ENCODE data around the gene ACOX3.
A peak's percentile ranks its signal among the peaks of the same experiment; 100 is the strongest.
"Not testable (repeated sequence)": the region's sequence is repeated elsewhere in the genome, so short reads cannot be mapped to it uniquely, and the experiment has no call there.

ACOX3 gene

DNA sequence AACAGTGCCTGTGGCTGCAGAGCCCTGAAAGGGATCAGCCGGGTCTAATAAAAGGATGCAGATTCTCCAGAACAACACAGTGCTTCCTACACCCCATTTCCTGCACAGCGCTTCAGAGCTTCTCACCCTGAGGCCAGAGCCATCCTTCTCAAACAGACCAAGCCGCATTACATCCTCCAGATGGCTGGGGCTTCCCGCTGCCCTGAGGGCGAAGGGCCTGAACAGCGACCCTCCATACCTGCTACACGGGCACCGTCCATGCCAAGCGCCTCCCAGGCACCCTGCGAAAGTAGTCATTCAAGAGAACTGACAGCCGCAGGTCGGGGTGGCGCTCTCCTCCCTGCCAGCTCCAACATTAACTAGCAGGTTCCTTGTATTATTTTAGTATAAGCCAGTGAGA lies 36.5 kb downstream of the ACOX3 start:
- DNase-seq: no peak

DNA sequence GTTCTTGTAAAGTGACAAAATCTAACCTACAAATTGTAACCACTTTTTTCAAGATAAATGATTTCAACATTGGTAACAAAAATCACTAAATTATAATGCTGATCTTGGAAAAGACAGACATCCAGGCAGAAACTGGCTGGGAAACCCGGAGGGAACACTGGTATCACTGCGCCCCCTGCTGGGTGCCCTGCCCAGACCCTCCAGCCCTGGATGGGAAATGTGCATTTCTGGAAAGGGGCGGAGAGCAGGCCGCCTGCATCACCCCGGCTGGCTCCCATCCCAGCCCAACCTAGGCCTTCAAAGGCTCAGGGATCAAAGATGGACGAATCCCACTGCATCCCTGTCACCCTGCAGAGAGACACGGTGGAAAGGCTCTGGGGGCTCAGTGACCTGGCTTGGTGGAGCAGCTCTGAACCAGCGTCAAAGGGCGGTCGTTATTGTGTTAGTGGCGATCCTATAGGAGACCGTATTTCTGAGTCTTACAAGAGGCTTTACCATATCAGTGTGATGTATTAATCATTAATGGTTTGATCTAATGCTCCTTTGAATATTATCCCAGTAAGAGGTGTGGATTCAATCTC lies 37.3 kb downstream of the ACOX3 start:
- peak; percentile 33 for DNase-seq

DNA sequence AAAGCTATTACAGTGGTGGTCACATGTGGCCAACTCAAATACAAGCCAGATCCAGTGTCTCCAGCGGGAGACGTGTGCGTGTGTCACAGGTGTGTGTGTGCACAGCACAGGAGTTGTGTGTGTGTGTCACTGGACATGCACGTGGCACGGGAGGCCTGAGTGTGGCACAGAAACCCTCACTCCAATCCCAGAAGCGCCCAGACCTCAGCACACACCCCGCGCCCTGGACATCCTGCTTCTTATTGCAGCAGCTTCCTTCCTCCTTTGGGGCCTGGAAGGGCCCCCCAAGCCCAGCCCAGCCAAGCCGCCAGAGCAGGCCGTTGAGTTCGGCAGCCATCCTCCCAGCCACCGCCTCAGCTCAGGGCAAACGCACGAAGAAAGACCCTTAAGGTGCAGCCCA lies 37.9 kb downstream of the ACOX3 start:
- no peak for DNase-seq

DNA sequence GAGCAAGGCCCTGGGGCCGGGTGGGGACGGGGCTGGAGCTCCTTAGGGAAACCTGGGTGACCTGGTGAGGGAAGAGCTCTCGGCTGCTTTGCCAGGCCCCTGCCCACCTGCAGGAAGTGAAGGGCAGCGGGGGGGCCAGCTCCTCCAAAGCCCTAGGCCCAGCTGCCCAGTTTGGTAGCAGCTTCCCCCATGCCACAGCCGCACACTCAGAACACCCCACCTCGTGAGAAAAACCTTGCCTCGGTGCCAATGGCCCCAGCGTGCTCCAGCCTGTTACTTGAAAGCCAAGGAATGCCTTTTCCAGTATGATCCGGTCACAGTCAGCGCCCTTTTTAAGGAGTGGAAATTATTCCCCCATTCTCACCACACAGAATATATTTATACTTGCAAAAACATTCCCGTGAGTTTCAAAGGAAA lies 38.3 kb downstream of the ACOX3 start:
- DNase-seq: no peak

DNA sequence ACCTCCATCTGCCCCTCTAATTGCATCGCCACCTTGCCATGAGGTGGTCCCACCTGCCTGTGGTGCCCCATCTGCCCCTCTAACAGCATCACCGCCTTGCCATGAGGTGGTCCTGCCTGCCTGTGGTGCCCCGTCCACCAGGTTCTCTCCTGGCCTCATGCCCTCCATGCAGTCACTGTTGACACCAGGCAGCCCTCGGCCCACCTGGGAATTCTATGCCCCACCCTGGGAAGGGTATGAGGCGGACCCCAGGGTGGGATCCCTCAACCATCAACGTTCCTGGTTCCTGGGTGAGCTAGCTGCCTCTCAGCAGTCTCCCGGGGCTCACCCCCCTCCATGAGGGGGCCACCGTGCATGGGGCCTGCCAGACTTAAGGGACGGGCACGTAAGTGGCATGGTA lies 38.9 kb downstream of the ACOX3 start:
- DNase-seq: no peak

DNA sequence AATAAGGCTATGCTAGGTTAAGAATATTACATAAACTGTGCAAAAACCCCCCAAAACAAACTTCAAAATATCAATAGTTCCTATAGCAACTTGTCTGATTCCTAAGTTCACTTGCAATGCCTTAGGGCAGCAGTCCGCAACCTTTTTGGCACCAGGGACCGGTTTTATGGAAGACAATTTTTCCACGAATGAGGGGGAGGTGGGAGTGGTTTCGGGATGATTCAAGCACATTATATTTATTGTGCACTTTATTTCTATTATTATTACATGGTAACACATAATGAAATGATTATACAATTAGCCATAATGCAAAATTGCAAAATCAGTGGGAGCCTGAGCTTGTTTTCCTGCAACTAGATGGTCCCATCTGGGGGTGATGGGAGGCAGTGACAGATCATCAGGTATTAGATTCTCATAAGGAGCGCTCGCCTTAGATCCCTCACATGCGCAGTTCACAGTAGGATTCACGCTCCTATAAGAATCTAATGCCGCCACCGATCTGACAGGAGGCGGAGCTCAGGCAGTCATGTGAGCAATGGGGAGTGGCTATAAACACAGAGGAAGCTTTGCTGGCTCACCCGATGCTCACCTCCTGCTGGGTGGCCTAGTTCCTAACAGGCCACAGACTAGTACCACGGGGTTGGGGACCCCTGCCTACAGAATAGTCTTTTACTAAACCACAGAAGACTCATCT lies 39.7 kb downstream of the ACOX3 start:
- no peak for DNase-seq

DNA sequence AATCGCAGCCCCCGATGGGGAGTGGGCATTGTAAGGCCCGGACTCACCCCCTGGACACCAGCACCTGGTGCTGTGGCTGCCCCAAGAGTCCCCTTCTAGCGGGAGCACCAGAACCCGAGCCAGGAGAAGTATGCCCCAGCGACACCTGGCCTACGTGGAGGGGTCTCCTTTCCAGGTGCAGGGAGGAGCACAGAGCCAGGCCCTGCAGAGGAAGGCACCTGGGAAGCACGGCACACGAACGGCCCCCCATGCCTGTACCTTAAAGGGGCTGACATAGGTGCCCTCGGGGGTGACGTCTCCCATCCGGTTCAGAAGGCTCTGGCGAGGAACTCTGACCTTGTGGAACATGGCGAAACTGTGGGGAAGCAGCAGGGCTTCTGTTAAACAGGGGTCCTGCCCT lies 41.2 kb downstream of the ACOX3 start:
- no peak for DNase-seq

DNA sequence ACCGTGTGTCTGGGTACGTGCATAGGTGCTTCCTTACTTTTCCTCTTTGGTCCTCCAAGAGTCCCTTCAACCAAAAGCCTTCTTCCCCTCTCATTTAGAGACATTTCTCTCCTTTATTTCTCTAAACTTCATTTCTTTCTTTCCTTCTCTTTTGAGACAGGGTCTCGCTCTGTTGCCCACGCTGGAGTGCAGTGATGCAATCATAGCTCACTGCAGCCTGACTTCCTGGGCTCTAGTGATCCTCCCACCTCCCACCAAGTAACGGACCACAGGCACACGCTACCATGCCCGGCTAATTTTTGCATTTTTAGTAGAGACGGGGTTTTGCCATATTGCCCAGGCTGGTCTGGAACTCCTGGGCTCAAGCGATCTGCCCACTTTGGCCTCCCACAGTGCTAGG lies 42.2 kb downstream of the ACOX3 start:
- no peak for DNase-seq

DNA sequence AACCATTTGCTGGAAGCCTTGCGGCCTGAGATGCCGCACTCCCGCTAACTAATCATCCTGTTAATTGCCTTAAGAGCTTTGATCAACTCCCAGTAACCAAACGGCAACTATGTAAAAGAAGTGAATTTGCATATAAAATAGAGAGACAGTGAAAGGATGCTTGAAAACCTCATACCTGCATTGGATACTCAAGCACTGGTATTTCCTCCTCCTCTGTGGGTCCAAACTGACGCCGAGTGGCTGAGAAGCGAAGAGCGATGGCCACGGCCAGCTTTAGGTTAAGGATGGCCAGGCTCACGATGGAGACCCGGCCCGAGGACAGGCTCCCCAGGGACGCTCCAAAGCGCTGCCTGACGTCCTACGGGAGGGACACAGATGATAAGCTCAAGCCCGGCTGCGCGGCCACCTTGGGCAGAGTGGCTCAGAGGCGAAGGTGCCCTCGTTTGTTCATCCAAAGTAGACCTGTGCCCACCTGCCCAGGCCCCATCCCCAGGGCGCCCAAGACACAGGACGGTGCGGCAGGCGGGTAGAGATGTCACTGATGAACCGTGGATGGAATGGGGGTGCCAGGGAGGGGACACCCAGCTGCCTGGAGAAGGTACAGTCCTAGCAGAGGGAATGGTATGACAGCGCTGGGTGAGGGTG lies 43.6 kb downstream of the ACOX3 start:
- no peak for DNase-seq

DNA sequence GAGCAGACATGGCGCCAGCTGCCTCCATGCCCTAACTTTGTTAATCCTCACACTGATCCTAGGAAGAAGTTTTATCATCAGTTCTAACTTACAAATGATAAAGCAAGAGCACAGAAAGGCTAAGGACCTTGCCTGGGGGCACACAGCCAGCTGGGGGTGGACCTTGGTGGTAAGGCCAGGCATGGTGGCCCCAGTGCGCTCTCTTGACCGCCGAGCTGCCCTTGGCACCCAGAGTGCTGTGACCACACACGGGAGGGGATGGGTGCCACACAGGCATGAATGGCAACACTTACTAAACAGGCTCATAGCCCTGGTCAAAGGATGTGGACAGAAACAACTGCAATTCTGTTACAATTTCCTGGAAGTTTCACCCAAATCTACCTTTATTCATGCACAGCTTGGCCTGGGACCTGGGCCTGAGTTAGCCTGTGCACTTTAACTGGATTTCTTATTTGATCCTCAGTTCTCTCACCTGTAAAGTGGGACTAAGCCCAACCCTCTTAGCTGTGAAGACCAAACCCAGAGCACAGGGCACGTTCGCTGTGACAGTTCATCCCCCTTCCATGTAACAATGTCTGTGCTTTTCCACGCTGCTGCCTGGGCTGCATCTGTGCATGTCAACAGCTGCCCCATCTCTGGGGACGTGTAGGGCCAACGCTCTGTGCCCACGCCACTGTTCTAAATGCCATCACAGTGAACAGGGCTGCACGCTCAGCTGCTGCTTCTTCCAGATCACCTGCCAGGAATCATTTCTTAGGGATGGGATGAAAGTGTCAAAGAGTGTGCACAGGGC lies 44.8 kb downstream of the ACOX3 start:
- DNase-seq: no peak

DNA sequence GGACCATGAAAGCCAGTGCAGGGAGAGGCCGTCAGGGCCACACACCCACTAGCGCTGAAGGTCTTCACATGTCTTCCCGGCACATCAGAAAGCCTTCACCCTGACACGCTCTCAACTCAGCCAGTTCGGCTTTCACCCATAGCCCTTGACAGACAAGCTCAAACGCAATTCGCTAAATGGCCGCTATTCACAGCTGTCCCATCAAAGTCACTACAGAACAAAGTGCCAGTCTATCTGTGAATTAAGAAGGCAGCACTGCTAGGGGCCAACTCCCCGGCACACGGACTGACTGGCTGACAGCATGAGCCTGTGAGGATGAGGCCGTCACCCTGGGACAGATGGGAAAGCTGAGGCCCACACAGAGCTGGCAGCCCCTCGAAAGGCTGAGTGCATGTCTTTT lies 45.7 kb downstream of the ACOX3 start:
- no peak for DNase-seq

DNA sequence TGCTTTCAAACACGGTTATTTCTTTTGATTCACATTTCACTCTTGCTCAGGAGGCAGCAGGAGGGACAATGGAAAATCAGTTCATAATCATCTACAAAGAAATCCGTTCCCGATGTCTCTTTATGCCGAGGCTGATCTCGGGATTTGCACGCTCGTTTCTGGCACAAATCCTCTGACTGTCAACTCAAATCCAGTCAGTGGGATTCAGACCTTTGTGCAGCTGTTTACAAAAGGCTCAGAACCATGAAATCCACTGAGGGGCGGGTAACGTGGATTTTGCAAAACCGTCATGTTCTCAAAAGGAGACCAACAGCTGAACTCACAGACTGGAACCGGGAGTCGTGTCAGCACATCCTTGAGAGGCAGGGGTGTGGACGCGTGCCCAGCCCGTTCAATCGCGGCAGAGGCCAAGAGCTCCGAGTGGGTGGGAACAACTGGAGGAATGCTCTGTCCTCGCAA lies 46.4 kb downstream of the ACOX3 start:
- no peak for DNase-seq

DNA sequence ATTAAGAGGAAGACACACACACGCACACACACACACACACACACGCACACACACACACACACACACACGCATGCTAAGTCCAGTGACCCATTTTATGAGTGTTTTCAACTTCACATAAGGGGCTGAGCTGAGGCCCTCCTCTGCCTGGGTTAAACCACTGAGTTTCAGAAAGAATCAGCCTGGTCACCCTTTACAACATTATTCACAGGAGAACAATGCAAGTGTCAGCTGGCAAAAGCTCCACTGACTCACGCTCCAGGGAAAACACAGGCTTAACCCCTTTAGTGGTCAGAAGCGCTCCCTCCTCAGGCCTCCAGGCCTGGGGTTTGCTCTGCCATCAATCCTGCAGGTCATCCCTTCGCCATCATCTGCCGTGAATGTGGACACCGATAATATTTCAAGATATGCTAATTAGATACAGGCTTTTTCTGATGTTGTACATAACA lies 46.9 kb downstream of the ACOX3 start:
- no peak for DNase-seq

DNA sequence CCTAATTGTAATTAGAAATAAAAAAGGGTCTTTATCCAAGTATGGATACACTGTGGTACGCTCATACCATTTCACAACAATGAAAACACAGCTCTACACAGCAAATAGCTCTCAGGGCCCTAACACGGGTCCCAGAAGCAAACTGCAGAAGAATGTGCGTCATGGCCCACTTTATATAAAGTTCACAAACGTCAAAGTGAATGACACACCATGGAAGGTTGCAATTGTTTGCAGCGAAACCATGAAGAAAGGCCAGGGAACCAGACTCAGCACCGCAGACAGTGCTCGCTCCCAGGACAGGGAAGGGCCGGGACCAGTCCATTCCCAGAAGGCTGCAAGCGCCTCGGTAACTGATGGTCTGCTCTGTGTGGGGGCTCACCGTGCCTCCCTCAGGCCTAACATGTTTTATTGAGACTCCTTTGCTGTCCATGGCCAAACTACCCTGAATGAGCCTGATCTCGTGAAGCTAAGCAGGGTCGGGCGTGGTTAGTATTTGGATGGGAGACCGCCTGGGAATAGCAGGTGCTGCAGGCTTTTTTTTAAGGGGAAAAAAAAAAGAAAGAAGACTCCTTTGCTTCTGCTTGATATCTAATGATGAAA lies 47.8 kb downstream of the ACOX3 start:
- no peak for DNase-seq

DNA sequence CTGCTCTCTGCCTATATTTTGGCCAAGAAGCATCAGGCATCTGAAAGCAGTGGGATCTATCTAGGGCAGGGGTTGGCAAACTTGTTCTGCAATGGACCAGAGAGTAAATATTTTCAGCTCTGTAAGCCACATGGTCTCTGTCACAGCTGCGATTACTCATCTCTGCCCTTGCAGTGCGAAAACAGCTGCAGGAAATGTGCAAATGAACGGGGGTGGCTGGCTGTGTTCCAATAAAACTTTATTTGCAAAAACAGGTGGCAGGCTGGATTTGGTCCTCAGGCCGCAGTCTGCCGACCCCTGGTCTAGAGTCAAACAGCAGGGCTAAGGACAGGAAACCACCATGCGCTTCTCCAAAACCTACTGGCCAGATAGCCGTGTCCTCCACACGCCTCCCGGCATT lies 48.6 kb downstream of the ACOX3 start:
- DNase-seq: no peak

DNA sequence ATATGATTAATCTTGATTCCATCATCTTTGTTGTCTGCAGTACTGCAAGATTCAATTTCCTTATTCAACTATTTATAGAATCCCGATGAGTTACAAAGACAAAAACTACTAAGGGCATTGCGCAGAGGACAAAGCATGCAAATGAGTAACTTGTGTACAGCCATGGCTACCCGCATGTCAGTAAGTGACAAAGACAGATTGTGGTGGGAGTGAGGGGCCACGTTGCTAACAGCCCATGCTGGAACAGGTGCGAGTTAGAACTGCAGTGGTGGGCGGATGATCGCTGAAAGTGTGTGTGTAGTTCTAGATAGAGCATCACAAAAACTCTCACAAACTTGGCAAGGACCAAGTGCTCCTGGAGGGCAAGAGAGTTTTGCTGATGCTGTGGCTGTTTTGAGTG lies 49.5 kb downstream of the ACOX3 start:
- no peak for DNase-seq

DNA sequence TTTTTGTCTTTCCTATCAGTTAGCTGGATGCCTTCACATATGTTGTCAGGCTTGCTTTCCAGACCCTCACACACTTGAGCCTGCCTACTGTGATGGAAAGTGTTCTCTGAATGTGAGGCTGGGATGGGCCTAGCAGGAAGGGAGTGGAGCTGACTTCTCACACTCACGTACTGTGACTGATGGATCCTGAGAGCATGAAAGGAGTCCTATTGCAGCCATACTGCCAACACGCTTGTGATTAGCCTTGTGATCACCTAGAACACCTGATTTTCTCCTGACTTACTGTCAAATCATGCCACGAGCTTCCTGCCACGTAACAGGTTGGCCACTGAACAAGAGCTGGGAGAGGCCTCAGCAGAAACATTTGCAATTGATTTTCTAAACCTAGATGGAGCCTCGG lies 49.9 kb downstream of the ACOX3 start:
- no peak for DNase-seq

DNA sequence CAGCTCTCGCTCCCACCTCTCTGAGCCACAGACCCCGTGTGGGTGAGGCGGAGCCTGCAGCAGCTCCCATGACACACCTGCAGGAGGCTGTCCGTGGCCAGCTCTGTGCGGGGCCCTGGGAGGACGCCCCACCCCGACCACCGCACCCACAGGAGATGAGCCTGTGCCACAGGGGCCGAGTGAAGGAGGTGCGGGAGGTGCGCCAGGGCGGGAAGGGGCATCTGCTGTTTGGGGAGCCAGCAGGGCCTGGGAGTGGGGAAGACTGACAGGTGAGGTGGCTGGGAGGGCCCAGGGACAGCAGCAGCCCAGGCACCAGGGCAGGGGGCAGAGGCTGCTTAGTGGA lies 52.0 kb downstream of the ACOX3 start:
- no peak for DNase-seq

DNA sequence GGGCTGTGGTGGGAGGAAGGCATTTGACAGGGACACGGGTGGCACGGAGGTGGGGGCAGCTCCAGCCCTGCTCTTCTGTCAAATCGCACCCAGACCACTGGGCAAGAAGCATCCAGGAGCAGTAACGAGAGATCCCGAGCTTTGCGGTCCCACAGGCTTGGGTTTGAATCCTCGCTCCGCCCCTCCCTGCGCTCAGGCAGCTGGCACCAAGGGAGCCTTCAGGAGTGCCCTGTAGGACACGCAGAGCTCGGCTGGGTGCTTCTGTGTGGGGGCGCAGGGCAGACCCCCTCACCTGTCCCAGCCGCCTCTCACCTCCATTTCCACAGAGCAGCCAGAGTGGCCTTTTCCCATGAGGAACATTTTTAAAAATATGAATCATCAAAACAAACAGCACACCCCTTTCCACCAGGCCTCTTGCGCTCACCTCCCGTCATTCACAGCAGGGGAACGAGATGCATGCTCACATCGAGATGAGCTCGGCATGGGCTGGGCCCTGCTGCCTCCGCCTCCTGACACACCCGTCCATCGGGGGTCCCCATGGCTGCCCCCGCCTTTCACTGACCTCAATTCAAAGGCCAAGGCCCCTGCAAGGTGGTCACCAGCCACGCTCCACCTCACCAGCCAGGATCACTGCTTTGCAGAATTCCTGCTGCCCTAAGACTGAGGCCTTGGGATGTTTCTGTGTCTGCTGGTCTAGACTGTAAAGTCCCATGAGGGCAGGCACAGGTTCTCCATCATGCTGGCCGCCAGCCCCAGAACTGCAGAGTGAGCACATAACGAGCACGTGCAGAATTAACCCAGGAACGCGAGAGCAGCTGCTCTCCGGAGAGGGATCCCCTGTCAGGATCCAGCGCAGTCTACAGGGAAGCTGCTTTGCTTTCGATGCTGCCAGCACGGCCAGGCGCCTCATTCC lies 52.7 kb downstream of the ACOX3 start:
- no peak for DNase-seq

DNA sequence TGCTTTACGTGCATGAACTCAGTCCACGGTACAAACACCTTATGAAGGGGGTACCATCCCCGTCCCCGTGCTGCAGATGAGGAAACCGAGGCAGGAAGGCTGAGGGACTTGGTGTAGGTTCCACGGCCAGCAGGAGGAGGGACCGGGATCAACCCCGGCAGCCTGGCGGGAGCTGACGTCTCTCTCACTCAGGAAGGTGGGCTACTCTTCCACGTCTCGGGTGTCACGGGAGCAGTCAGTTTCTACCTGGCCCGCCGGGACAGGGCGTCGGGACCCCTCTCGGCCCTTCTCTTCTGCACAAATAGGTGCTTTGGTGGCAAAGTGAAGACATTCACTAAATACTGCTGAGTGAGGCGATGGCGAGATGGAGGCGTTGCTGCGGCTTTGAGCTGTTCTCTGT lies 53.3 kb downstream of the ACOX3 start:
- no peak for DNase-seq

DNA sequence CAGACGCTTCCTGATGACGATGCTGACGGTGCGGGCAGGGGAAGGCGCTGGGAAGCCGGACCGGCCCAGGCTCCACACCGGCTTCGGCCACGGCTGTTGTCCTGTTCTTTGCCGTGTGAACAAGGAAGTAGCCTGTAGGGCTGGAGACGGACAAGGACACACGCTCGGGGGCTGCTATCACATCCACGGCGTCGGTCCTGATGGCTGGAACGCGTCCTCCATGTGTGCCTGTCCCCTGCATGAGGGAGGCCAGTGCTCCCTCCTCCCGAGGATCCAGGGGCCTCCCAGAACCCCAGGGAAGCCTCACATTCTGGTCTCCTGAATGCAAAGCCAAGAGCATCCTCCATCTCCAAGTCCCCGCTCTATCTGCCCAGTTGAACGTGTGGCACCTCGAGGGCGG lies 53.8 kb downstream of the ACOX3 start:
- no peak for DNase-seq

DNA sequence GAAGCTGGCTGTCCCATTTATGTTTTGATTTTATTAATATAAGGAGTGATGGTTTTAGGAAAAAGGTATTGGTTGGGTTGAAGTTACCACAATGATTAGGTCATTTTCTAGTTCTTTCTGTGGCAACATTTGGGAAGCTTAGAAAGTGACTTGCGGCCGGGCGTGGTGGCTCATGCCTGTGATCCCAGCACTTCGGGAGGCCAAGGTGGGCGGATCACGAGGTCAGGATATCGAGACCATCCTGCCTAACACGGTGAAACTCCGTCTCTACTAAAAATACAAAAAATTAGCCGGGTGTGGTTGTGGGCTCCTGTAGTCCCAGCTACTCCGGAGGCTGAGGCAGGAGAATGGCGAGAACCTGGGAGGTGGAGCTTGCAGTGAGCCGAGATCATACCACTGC lies 54.4 kb downstream of the ACOX3 start:
- not testable (repeated sequence) for DNase-seq
